WTC11 (cell line): ENCODE results near the gene EVL. TPM values are rescaled to one million over a fixed set of nuclear protein-coding genes. Genes with fewer than 3 reads are reported as not detected.

Experiments
- ATAC-seq: fragments of 200-7000 bp; cut with Tn5 transposase; 2 replicates; pipeline ENCODE4 v1.10.0; 2021; ENCODE audit warnings: mild to moderate bottlenecking, moderate library complexity
- CTCF ChIA-PET: fragments of 300-600 bp; sonication (Branson Sonifier 250); formaldehyde crosslinking; loops from one replicate; lab custom pipeline; 2021; ENCODE audit warnings: antibody characterized with exemption; lab: Charles Lee
- POLR2A ChIA-PET: fragments of 350-600 bp; sonication (Branson Sonifier 250); formaldehyde crosslinking; loops from one replicate; lab custom pipeline; 2021; ENCODE audit warnings: antibody characterized with exemption; lab: Charles Lee
- DNase-seq: peaks from one replicate; pipeline ENCODE4 v3.0.0; 2021; ENCODE audit warnings: low spot score
- H3K27ac Mint-ChIP-seq: 2 replicates; pipeline ENCODE4 v1.8.0; 2021; ENCODE audit warnings: mixed read lengths
- H3K27me3 Mint-ChIP-seq: 2 replicates; pipeline ENCODE4 v1.8.0; 2021; ENCODE audit warnings: low read depth, mild to moderate bottlenecking, moderate library complexity, mixed read lengths
- H3K36me3 Mint-ChIP-seq: 2 replicates; pipeline ENCODE4 v1.8.0; 2021; ENCODE audit warnings: mixed read lengths
- H3K4me1 Mint-ChIP-seq: 2 replicates; pipeline ENCODE4 v1.8.0; 2022; ENCODE audit warnings: mixed read lengths
- H3K4me3 Mint-ChIP-seq: 2 replicates; pipeline ENCODE4 v1.8.0; 2021; ENCODE audit warnings: mild to moderate bottlenecking, moderate library complexity, mixed read lengths
- H3K9me3 Mint-ChIP-seq: 2 replicates; pipeline ENCODE4 v1.8.0; 2021; ENCODE audit warnings: mixed read lengths
- CREB1 ChIP-seq: sonication (generic); formaldehyde crosslinking; IDR thresholded peaks from 2 replicates; pipeline ENCODE4 v1.8.0; 2023; ENCODE audit warnings: mild to moderate bottlenecking, missing genetic modification reagents
- E2F5 ChIP-seq: sonication (generic); formaldehyde crosslinking; IDR thresholded peaks from 2 replicates; pipeline ENCODE4 v1.8.1; 2022; ENCODE audit warnings: mild to moderate bottlenecking, moderate library complexity, missing genetic modification reagents
- ETV6 ChIP-seq: sonication (generic); formaldehyde crosslinking; IDR thresholded peaks from 2 replicates; pipeline ENCODE4 v1.8.1; 2022; ENCODE audit warnings: mild to moderate bottlenecking, missing genetic modification reagents
- FOXJ3 ChIP-seq: sonication (generic); formaldehyde crosslinking; IDR thresholded peaks from 2 replicates; pipeline ENCODE4 v1.9.0; 2021; ENCODE audit warnings: missing genetic modification reagents, mild to moderate bottlenecking, borderline replicate concordance
- JUN ChIP-seq: sonication (generic); formaldehyde crosslinking; IDR thresholded peaks from 2 replicates; pipeline ENCODE4 v1.8.0; 2023; ENCODE audit warnings: mild to moderate bottlenecking, missing genetic modification reagents
- KAT7 ChIP-seq: sonication (generic); formaldehyde crosslinking; IDR thresholded peaks from 2 replicates; pipeline ENCODE4 v1.8.1; 2023; ENCODE audit warnings: missing genetic modification reagents, mild to moderate bottlenecking, borderline replicate concordance
- MXD4 ChIP-seq: fragments of 250-450 bp; sonication (Bioruptor Pico); IDR thresholded peaks from 2 replicates; pipeline ENCODE4 v1.8.0; 2021; ENCODE audit warnings: mild to moderate bottlenecking, moderate library complexity, borderline replicate concordance
- NFYB ChIP-seq: sonication (generic); formaldehyde crosslinking; conservative IDR thresholded peaks from 2 replicates; pipeline ENCODE4 v1.8.0; 2022; ENCODE audit warnings: low read depth, missing genetic modification reagents
- SMAD3 ChIP-seq: sonication (generic); formaldehyde crosslinking; IDR thresholded peaks from 2 replicates; pipeline ENCODE4 v1.8.0; 2022; ENCODE audit warnings: missing genetic modification reagents, mild to moderate bottlenecking, borderline replicate concordance
- SMAD4 ChIP-seq: sonication (generic); formaldehyde crosslinking; IDR thresholded peaks from 2 replicates; pipeline ENCODE4 v1.8.0; 2022; ENCODE audit warnings: mild to moderate bottlenecking, missing genetic modification reagents
- SOX15 ChIP-seq: fragments of 250-450 bp; sonication (Bioruptor Pico); IDR thresholded peaks from 2 replicates; pipeline ENCODE4 v1.9.0; 2021; ENCODE audit warnings: mild to moderate bottlenecking
- STAT6 ChIP-seq: sonication (generic); formaldehyde crosslinking; conservative IDR thresholded peaks from 2 replicates; pipeline ENCODE4 v1.8.1; 2023; ENCODE audit warnings: mild to moderate bottlenecking, low read depth, missing genetic modification reagents, moderate library complexity
- ZMAT4 ChIP-seq: fragments of 250-450 bp; sonication (Bioruptor Pico); IDR thresholded peaks from 2 replicates; pipeline ENCODE4 v1.9.0; 2021; ENCODE audit warnings: mild to moderate bottlenecking
- ZNF121 ChIP-seq: sonication (generic); formaldehyde crosslinking; IDR thresholded peaks from 2 replicates; pipeline ENCODE4 v1.8.0; 2023; ENCODE audit warnings: missing genetic modification reagents
- ZNF263 ChIP-seq: sonication (generic); formaldehyde crosslinking; IDR thresholded peaks from 2 replicates; pipeline ENCODE4 v1.8.1; 2022; ENCODE audit warnings: low read depth, mild to moderate bottlenecking, moderate library complexity, missing genetic modification reagents
- ZNF317 ChIP-seq: sonication (generic); formaldehyde crosslinking; IDR thresholded peaks from 2 replicates; pipeline ENCODE4 v1.8.1; 2023; ENCODE audit warnings: low read depth, mild to moderate bottlenecking, moderate library complexity, missing genetic modification reagents, borderline replicate concordance
- total RNA-seq: library from RNA; stranded (reverse); gene quantifications from 3 replicates; pipeline ENCODE4 v1.2.3, GENCODE V29; 2021
- TF ChIP-seq, protein P1 (sequence below): sonication (generic); formaldehyde crosslinking; IDR thresholded peaks from 2 replicates; pipeline ENCODE4 v1.8.0; 2022; ENCODE audit warnings: mild to moderate bottlenecking, missing genetic modification reagents
- TF ChIP-seq, protein P2 (sequence below): fragments of 250-450 bp; sonication (Bioruptor Pico); IDR thresholded peaks from 2 replicates; pipeline ENCODE4 v1.9.0; 2021; ENCODE audit warnings: moderate library complexity, mild to moderate bottlenecking, inconsistent platforms, borderline replicate concordance
- TF ChIP-seq, protein P3 (sequence below): sonication (generic); formaldehyde crosslinking; IDR thresholded peaks from 2 replicates; pipeline ENCODE4 v1.8.1; 2023; ENCODE audit warnings: mild to moderate bottlenecking, missing genetic modification reagents
- TF ChIP-seq, protein P4 (sequence below): sonication (generic); formaldehyde crosslinking; IDR thresholded peaks from 2 replicates; pipeline ENCODE4 v1.8.0; 2023; ENCODE audit warnings: missing genetic modification reagents, mild to moderate bottlenecking, borderline replicate concordance

EVL gene
- total RNA-seq, 1 experiment from 2014 or later, result 60.8 TPM

DNA sequence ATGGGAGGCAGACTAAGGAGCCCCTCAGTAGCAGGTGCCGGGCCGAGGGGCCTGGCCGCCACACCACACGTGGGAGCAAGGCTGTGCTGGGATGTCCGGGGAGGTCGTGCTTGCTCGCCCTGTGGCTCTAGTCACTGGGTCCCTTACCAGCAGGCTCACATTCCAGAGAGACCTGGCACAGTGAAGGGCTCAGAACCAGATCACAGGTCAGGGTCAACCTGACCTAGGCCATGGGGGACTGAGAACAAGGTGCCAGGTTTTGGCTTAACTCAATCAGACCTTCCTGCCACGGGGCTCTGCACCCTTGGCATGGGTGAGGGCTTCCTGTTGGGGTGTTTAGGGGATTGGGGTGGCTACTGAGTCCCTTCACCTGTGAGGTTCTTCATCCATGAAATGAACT, 72.0 kb downstream of the EVL start (continued):
- TF ChIP-seq ZMAT4 (no peak), ZNF121 (CRISPR knock-in tag) (no peak)
- TF ChIP-seq, protein P1, sequence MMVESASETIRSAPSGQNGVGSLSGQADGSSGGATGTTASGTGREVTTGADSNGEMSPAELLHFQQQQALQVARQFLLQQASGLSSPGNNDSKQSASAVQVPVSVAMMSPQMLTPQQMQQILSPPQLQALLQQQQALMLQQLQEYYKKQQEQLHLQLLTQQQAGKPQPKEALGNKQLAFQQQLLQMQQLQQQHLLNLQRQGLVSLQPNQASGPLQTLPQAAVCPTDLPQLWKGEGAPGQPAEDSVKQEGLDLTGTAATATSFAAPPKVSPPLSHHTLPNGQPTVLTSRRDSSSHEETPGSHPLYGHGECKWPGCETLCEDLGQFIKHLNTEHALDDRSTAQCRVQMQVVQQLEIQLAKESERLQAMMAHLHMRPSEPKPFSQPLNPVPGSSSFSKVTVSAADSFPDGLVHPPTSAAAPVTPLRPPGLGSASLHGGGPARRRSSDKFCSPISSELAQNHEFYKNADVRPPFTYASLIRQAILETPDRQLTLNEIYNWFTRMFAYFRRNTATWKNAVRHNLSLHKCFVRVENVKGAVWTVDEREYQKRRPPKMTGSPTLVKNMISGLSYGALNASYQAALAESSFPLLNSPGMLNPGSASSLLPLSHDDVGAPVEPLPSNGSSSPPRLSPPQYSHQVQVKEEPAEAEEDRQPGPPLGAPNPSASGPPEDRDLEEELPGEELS, result no peak

DNA sequence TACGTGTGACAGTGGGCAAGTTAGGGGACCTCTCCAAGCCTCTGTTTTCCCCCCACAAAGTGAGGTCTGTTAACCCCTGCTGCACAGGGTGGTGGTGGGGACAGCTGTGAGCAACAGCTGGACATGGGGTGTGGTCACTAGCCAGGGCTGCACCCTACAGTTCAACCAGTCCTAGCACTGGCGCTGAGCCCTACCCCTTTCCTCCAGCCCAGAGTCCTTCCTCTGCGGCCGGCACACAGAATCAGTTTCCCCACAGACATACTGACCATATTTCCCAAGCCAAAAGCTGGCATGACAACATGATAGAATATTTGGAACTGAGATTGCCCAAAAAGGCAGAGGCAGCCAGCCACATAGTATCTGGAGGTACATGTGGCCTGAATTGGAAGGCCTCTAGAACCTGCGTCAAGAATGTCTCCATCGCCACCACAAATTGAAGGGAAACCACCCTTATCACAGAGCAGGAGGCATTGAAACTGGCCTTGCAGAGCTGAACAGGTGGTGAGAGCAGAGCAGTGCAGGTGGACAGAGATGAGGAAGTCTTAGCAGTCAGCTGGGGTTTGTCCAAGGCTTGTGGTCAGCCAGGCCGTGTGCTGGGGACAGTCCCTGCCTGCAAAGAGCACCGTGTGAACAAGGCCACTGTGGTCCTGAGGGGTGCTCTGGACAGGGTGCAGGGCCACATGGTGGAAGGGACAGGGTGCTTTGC, 73.0 kb downstream of the EVL start:
- CTCF ChIA-PET, result interaction anchor here (1.2 to 9.5 kb wide), 3 partner anchors 15 to 55 kb away, joined by 3 to 136 read pairs (median 3); no protein-coding TSS in a partner anchor
- Mint-ChIP-seq H3K36me3 (no peaks in the 10 kb centered on the region; the same call in 1 of the 2 replicates), H3K27me3 (no peaks in the 10 kb centered on the region), H3K4me3 (no peak overlapping the region), H3K9me3 (no peaks in the 10 kb centered on the region), H3K27ac (no peak overlapping the region), H3K4me1 (peaks cover 8% of the 10 kb centered on the region)
- ATAC-seq (no peak), DNase-seq (no peak)
- POLR2A ChIA-PET, result no interaction called here
- TF ChIP-seq ZNF317, result no peak
- TF ChIP-seq ETV6 (CRISPR knock-in tag), result no peak
- no peak for TF ChIP-seq SMAD3 (CRISPR knock-in tag)
- TF ChIP-seq, protein P2, sequence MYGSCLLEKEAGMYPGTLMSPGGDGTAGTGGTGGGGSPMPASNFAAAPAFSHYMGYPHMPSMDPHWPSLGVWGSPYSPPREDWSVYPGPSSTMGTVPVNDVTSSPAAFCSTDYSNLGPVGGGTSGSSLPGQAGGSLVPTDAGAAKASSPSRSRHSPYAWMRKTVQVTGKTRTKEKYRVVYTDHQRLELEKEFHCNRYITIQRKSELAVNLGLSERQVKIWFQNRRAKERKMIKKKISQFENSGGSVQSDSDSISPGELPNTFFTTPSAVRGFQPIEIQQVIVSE, result no peak
- TF ChIP-seq, protein P3, sequence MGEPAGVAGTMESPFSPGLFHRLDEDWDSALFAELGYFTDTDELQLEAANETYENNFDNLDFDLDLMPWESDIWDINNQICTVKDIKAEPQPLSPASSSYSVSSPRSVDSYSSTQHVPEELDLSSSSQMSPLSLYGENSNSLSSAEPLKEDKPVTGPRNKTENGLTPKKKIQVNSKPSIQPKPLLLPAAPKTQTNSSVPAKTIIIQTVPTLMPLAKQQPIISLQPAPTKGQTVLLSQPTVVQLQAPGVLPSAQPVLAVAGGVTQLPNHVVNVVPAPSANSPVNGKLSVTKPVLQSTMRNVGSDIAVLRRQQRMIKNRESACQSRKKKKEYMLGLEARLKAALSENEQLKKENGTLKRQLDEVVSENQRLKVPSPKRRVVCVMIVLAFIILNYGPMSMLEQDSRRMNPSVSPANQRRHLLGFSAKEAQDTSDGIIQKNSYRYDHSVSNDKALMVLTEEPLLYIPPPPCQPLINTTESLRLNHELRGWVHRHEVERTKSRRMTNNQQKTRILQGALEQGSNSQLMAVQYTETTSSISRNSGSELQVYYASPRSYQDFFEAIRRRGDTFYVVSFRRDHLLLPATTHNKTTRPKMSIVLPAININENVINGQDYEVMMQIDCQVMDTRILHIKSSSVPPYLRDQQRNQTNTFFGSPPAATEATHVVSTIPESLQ, result no peak
- TF ChIP-seq SOX15 (CRISPR knock-in tag), result no peak
- no peak for TF ChIP-seq JUN (CRISPR knock-in tag)
- no peak for TF ChIP-seq CREB1 (CRISPR knock-in tag)
- no peak for TF ChIP-seq MXD4
- TF ChIP-seq ZNF263 (CRISPR knock-in tag), result no peak
- no peak for TF ChIP-seq FOXJ3 (CRISPR knock-in tag)
- no peak for TF ChIP-seq NFYB

DNA sequence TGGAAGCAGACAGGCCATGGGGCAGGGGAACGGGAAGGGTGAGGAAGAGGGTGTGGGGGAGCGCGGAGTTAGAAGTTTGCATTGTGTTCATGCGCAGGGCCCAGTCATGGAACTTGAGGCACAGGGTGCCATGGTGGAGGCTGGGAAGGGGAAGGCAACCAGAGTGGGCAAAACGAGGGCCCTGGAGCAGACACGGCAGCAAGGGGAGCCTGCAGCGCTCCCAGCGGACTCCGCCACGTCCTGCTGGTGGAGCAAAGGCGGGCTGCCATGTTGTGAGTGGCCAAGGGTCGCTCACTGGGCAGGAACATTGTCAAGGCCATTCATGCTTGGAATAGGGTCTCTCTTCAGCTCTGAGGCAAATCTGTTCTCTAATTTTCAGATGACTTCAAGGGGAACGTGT, 73.7 kb downstream of the EVL start:
- Mint-ChIP-seq H3K27ac (no peak overlapping the region), H3K4me3 (no peak overlapping the region), H3K9me3 (no peaks in the 10 kb centered on the region), H3K27me3 (no peaks in the 10 kb centered on the region), H3K4me1 (peaks cover 8% of the 10 kb centered on the region), H3K36me3 (no peaks in the 10 kb centered on the region; the same call in 1 of the 2 replicates)
- ChIA-PET POLR2A (no interaction called here), CTCF (interaction anchor here (1.2 to 9.5 kb wide), 4 partner anchors 15 to 54 kb away, joined by 3 to 136 read pairs (median 8); partner anchors contain the start of gene DEGS2)
- ATAC-seq (no peak), DNase-seq (no peak)
- TF ChIP-seq STAT6 (no peak), SMAD4 (no peak), E2F5 (no peak), KAT7 (CRISPR knock-in tag) (no peak), ZMAT4 (no peak)
- TF ChIP-seq, protein P4, sequence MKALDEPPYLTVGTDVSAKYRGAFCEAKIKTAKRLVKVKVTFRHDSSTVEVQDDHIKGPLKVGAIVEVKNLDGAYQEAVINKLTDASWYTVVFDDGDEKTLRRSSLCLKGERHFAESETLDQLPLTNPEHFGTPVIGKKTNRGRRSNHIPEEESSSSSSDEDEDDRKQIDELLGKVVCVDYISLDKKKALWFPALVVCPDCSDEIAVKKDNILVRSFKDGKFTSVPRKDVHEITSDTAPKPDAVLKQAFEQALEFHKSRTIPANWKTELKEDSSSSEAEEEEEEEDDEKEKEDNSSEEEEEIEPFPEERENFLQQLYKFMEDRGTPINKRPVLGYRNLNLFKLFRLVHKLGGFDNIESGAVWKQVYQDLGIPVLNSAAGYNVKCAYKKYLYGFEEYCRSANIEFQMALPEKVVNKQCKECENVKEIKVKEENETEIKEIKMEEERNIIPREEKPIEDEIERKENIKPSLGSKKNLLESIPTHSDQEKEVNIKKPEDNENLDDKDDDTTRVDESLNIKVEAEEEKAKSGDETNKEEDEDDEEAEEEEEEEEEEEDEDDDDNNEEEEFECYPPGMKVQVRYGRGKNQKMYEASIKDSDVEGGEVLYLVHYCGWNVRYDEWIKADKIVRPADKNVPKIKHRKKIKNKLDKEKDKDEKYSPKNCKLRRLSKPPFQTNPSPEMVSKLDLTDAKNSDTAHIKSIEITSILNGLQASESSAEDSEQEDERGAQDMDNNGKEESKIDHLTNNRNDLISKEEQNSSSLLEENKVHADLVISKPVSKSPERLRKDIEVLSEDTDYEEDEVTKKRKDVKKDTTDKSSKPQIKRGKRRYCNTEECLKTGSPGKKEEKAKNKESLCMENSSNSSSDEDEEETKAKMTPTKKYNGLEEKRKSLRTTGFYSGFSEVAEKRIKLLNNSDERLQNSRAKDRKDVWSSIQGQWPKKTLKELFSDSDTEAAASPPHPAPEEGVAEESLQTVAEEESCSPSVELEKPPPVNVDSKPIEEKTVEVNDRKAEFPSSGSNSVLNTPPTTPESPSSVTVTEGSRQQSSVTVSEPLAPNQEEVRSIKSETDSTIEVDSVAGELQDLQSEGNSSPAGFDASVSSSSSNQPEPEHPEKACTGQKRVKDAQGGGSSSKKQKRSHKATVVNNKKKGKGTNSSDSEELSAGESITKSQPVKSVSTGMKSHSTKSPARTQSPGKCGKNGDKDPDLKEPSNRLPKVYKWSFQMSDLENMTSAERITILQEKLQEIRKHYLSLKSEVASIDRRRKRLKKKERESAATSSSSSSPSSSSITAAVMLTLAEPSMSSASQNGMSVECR (CRISPR knock-in tag), result no peak
